ENCODE data around the gene ZNF536. TPM values are rescaled to one million over a fixed set of nuclear protein-coding genes. Genes with fewer than 3 reads are reported as not detected.

Gene ZNF536
- total RNA-seq, 1 donor from 2014 or later = not detected

GRCh38 chr19:30559446-30559845 is 187.3 kb downstream of the ZNF536 start:
- no peak for DNase-seq (ENCODE audit: low read depth, low spot score)

GRCh38 chr19:30562981-30563380 is 190.8 kb downstream of the ZNF536 start:
- DNase-seq (ENCODE audit: low read depth, low spot score) = no peak

GRCh38 chr19:30563691-30564090 is 191.5 kb downstream of the ZNF536 start:
- no peak for DNase-seq (ENCODE audit: low read depth, low spot score)

- no peak for DNase-seq (ENCODE audit: low read depth, low spot score)
These were observed 192.4 kb downstream of the ZNF536 start for GRCh38 chr19:30564551-30565011.

GRCh38 chr19:30565636-30566035 is 193.5 kb downstream of the ZNF536 start:
- DNase-seq (ENCODE audit: low read depth, low spot score) = no peak

GRCh38 chr19:30566681-30567420 is 194.7 kb downstream of the ZNF536 start:
- DNase-seq (ENCODE audit: low read depth, low spot score) = no peak

GRCh38 chr19:30567536-30568232 is 195.5 kb downstream of the ZNF536 start:
- DNase-seq (ENCODE audit: low read depth, low spot score) = no peak

GRCh38 chr19:30570194-30570593 is 198.0 kb downstream of the ZNF536 start:
- no peak for DNase-seq (ENCODE audit: low read depth, low spot score)

- DNase-seq (ENCODE audit: low read depth, low spot score) = no peak
These were observed 205.4 kb downstream of the ZNF536 start for GRCh38 chr19:30577551-30578105.

- DNase-seq (ENCODE audit: low read depth, low spot score) = no peak
These were observed 207.2 kb downstream of the ZNF536 start for GRCh38 chr19:30579419-30579818.

- no peak for DNase-seq (ENCODE audit: low read depth, low spot score)
These were observed 208.5 kb downstream of the ZNF536 start for GRCh38 chr19:30580673-30581072.

GRCh38 chr19:30584090-30584489 is 211.9 kb downstream of the ZNF536 start:
- no peak for DNase-seq (ENCODE audit: low read depth, low spot score)

- no peak for DNase-seq (ENCODE audit: low read depth, low spot score)
These were observed 215.7 kb downstream of the ZNF536 start for GRCh38 chr19:30587869-30588268.

- DNase-seq (ENCODE audit: low read depth, low spot score) = no peak
These were observed 218.5 kb downstream of the ZNF536 start for GRCh38 chr19:30590596-30591229.

- DNase-seq (ENCODE audit: low read depth, low spot score) = no peak
These were observed 221.2 kb downstream of the ZNF536 start for GRCh38 chr19:30593356-30593755.

- no peak for DNase-seq (ENCODE audit: low read depth, low spot score)
These were observed 222.0 kb downstream of the ZNF536 start for GRCh38 chr19:30593975-30594745.

- no peak for DNase-seq (ENCODE audit: low read depth, low spot score)
These were observed 224.1 kb downstream of the ZNF536 start for GRCh38 chr19:30596268-30596667.

- no peak for DNase-seq (ENCODE audit: low read depth, low spot score)
These were observed 224.7 kb downstream of the ZNF536 start for GRCh38 chr19:30596813-30597399.

- no peak for DNase-seq (ENCODE audit: low read depth, low spot score)
These were observed 226.5 kb downstream of the ZNF536 start for GRCh38 chr19:30598688-30599087.

- no peak for DNase-seq (ENCODE audit: low read depth, low spot score)
These were observed 230.6 kb downstream of the ZNF536 start for GRCh38 chr19:30602661-30603350.

Data from pulmonary artery endothelial cell (primary cell).